K562 (cell line): ENCODE results near the gene WASHC2C.
"Not testable (repeated sequence)": the region's sequence is repeated elsewhere in the genome, so short reads cannot be mapped to it uniquely, and the experiment has no call there.

Experiments
- HDAC1 ChIP-seq, 2 experiments: fragments of 450-650 bp; IDR thresholded peaks; 2 replicates each; pipeline ENCODE4 v1.6.1; 2016 to 2017; ENCODE audit warnings: inconsistent platforms in 1 of 2, mild to moderate bottlenecking in 1 of 2, moderate library complexity in 1 of 2
- JUN ChIP-seq, 2 experiments: sonication (generic) in 1 of 2; formaldehyde crosslinking in 1 of 2; IDR thresholded peaks; 2 replicates each; pipeline versions ENCODE4 v1.6.1 to v1.8.0; 2012 to 2022; ENCODE audit warnings: borderline replicate concordance in 2 of 2, mild to moderate bottlenecking in 2 of 2, improper control_type of control experiment in 1 of 2, low read depth in 1 of 2, low read length in 1 of 2, missing genetic modification reagents in 1 of 2
- POLR2A ChIP-seq: fragments of 450-650 bp; conservative IDR thresholded peaks from 2 replicates; pipeline ENCODE4 v1.6.1; 2016
- PTRF ChIP-seq: fragments of 450-650 bp; IDR thresholded peaks from 2 replicates; pipeline ENCODE4 v1.6.1; 2016; ENCODE audit warnings: mild to moderate bottlenecking, missing genetic modification characterization, missing compliant biosample characterization
- RHOXF2B ChIP-seq: fragments of 250-450 bp; sonication (Bioruptor Pico); conservative IDR thresholded peaks from 2 replicates; pipeline ENCODE4 v1.5.1; 2021
- SMARCE1 ChIP-seq: fragments of 450-650 bp; IDR thresholded peaks from 2 replicates; pipeline ENCODE4 v1.7.1; 2016; ENCODE audit warnings: mild to moderate bottlenecking
- ZNF23 ChIP-seq: fragments of 250-450 bp; sonication (Bioruptor Pico); IDR thresholded peaks from 2 replicates; pipeline ENCODE4 v1.4.0; 2020; ENCODE audit warnings: mild to moderate bottlenecking
- ZNF445 ChIP-seq: fragments of 250-450 bp; sonication (Bioruptor Pico); IDR thresholded peaks from 2 replicates; pipeline ENCODE4 v1.4.0; 2020; ENCODE audit warnings: low read depth, mild to moderate bottlenecking, moderate library complexity
- TF ChIP-seq, protein P1 (sequence below): fragments of 250-450 bp; sonication (Bioruptor Pico); IDR thresholded peaks from 2 replicates; pipeline ENCODE4 v1.5.0; 2021
- TF ChIP-seq, protein P2 (sequence below): sonication (generic); formaldehyde crosslinking; IDR thresholded peaks from 2 replicates; pipeline ENCODE4 v1.5.0; 2020; ENCODE audit warnings: missing genetic modification reagents
- TF ChIP-seq, protein P3 (sequence below), 3 experiments: IDR thresholded peaks in 2 of 3; conservative IDR thresholded peaks in 1 of 3; 2 replicates each; pipeline ENCODE4 v1.5.1; 2011 to 2012; ENCODE audit warnings: low read length in 3 of 3, mild to moderate bottlenecking in 3 of 3, control low read depth in 2 of 3, improper control_type of control experiment in 1 of 3, inconsistent platforms in 1 of 3, low read depth in 1 of 3, mixed read lengths in 1 of 3, moderate library complexity in 1 of 3; ENCODE audit not compliant: insufficient read depth in 2 of 3
- TF ChIP-seq, protein P4 (sequence below): fragments of 450-650 bp; formaldehyde crosslinking; IDR thresholded peaks from 2 replicates; pipeline ENCODE4 v1.4.0; 2020; ENCODE audit warnings: mild to moderate bottlenecking, moderate library complexity

DNA sequence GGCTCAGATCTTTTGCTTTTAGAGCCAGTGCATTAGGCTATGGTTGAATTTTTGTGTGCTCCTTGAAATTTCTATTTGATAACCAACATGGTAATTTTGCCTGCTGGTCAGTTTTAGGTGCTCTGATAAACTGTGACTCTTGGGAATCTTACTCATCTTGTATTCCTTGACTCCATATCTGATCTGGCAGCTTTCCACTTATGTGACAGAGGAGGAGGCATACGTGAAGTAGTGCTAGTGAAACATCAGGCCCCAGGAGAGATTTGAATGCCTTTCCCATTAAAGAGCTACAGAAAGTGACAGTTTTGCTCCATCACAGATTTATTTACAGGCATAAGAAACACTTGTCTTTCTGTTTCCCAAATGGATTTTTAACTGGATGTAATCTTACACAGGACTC is 59.2 kb downstream of the WASHC2C start:
- TF ChIP-seq, protein P1, sequence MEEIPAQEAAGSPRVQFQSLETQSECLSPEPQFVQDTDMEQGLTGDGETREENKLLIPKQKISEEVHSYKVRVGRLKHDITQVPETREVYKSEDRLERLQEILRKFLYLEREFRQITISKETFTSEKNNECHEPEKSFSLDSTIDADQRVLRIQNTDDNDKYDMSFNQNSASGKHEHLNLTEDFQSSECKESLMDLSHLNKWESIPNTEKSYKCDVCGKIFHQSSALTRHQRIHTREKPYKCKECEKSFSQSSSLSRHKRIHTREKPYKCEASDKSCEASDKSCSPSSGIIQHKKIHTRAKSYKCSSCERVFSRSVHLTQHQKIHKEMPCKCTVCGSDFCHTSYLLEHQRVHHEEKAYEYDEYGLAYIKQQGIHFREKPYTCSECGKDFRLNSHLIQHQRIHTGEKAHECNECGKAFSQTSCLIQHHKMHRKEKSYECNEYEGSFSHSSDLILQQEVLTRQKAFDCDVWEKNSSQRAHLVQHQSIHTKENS (CRISPR knock-in tag): not testable (repeated sequence)
- TF ChIP-seq, protein P2, sequence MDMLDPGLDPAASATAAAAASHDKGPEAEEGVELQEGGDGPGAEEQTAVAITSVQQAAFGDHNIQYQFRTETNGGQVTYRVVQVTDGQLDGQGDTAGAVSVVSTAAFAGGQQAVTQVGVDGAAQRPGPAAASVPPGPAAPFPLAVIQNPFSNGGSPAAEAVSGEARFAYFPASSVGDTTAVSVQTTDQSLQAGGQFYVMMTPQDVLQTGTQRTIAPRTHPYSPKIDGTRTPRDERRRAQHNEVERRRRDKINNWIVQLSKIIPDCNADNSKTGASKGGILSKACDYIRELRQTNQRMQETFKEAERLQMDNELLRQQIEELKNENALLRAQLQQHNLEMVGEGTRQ (CRISPR knock-in tag): not testable (repeated sequence)
- TF ChIP-seq RHOXF2B (CRISPR knock-in tag); JUN (IDR thresholded peaks at IDR 0.05; ENCODE audit: borderline replicate concordance, low read depth, low read length); JUN (CRISPR knock-in tag; IDR thresholded peaks at IDR 0.05; ENCODE audit: borderline replicate concordance); SMARCE1; POLR2A; HDAC1 (IDR thresholded peaks at IDR 0.05); ZNF445 (CRISPR knock-in tag); PTRF (tag); ZNF23: not testable (repeated sequence)
- TF ChIP-seq, protein P3, sequence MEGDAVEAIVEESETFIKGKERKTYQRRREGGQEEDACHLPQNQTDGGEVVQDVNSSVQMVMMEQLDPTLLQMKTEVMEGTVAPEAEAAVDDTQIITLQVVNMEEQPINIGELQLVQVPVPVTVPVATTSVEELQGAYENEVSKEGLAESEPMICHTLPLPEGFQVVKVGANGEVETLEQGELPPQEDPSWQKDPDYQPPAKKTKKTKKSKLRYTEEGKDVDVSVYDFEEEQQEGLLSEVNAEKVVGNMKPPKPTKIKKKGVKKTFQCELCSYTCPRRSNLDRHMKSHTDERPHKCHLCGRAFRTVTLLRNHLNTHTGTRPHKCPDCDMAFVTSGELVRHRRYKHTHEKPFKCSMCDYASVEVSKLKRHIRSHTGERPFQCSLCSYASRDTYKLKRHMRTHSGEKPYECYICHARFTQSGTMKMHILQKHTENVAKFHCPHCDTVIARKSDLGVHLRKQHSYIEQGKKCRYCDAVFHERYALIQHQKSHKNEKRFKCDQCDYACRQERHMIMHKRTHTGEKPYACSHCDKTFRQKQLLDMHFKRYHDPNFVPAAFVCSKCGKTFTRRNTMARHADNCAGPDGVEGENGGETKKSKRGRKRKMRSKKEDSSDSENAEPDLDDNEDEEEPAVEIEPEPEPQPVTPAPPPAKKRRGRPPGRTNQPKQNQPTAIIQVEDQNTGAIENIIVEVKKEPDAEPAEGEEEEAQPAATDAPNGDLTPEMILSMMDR (IDR thresholded peaks at IDR 0.05 in 2 of 3, conservative IDR thresholded peaks at IDR 0.05 in 1 of 3; ENCODE audit: insufficient read depth in 2 of 3, low read depth in 1 of 3, low read length in 3 of 3): not testable (repeated sequence)
- TF ChIP-seq, protein P4, sequence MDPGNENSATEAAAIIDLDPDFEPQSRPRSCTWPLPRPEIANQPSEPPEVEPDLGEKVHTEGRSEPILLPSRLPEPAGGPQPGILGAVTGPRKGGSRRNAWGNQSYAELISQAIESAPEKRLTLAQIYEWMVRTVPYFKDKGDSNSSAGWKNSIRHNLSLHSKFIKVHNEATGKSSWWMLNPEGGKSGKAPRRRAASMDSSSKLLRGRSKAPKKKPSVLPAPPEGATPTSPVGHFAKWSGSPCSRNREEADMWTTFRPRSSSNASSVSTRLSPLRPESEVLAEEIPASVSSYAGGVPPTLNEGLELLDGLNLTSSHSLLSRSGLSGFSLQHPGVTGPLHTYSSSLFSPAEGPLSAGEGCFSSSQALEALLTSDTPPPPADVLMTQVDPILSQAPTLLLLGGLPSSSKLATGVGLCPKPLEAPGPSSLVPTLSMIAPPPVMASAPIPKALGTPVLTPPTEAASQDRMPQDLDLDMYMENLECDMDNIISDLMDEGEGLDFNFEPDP (CRISPR knock-in tag): not testable (repeated sequence)
